ENCODE results near the gene CDHR2. TPM values are rescaled to one million over a fixed set of nuclear protein-coding genes. Genes with fewer than 3 reads are reported as not detected.

The CDHR2 gene
- total and polyA plus RNA-seq, 2 donors from 2014 or later: 4.2 to 8.0 TPM

DNA sequence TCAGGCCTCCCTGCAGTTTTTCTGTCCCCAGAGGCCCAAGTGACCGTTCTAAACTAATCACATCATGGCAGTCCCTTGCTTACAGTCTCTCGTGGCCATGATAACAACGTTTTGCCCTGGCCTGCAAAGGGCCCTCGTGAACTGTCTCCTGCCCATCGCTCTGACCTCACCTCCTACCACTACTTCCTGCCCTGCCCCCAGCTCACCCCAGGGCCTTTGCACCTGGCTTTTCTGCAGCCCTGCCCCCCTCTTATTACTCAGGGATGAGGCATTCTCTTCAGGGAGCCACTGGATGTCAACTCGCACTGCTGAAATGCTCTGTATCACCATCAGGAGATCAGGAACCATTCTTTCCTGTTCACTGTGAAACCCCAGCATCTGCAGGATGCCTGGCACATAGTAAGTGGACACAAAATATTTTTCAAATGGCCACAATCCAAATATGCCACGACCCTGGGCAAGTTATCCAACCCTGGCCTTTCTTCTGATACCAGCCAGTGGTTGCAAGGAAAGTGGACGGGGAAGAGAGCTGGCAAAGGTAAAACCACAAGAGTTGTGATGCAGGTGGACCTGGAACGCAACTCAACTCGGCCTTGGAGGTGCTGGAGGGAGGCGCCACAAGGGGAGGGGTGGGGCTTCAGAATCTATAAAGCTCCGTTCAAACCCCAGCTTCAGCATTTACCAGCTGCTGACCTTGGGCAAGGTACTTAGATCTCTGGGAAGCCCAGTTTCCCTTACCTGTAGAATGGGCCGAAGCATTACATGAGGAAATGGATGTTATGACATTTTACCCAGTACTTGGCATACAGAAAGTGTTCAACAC is 79.5 kb downstream of the CDHR2 start:
- no peak for FAIRE-seq

DNA sequence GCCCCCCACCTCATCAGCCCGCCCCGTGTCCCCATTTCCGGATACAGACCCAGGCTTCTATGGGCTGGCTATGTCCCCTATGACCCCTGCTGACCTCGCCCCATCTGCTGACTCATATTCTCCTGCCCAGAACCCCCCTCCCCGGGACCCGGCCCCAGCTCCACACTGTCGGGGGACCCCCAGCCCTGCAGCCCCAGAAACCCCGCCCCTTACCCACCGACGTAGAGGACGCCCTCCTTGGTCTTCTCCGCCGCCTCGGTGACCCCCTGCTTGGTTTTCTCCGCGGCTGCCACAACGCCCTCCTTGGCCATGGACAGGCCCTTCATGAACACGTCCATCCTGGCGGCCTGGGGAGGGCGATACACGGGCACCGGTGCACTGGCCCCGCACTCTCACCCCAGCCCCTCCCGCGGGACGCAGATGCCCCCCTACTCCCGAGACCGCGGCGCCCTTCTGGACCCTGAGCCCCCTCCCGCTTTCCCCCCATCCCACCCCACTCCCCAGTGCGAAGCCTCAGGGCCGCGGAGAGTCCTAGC is 80.2 kb downstream of the CDHR2 start:
- no peak for FAIRE-seq
- DNase-seq: peak in 1 of 5 donors; percentile 67
- peaks cover 0 to 7% (median 0%) of the 10 kb centered on the region in 3 donors for H3K4me1 ChIP-seq (ENCODE audit: control insufficient read depth in 2 of 3, insufficient read depth in 2 of 3, low read depth in 1 of 3, low read length in 3 of 3)
- H3K9ac ChIP-seq (ENCODE audit: low read length in 3 of 3): no peak overlapping the region
- no peak overlapping the region for H3K4me3 ChIP-seq (ENCODE audit: low read length in 3 of 3)
- TF ChIP-seq, protein P1, sequence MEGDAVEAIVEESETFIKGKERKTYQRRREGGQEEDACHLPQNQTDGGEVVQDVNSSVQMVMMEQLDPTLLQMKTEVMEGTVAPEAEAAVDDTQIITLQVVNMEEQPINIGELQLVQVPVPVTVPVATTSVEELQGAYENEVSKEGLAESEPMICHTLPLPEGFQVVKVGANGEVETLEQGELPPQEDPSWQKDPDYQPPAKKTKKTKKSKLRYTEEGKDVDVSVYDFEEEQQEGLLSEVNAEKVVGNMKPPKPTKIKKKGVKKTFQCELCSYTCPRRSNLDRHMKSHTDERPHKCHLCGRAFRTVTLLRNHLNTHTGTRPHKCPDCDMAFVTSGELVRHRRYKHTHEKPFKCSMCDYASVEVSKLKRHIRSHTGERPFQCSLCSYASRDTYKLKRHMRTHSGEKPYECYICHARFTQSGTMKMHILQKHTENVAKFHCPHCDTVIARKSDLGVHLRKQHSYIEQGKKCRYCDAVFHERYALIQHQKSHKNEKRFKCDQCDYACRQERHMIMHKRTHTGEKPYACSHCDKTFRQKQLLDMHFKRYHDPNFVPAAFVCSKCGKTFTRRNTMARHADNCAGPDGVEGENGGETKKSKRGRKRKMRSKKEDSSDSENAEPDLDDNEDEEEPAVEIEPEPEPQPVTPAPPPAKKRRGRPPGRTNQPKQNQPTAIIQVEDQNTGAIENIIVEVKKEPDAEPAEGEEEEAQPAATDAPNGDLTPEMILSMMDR (IDR thresholded peaks at IDR 0.05; ENCODE audit: borderline replicate concordance, extremely low read depth, insufficient read depth): no peak
- intact Hi-C loops (cut with DNase I): no loop called here
- no peaks in the 10 kb centered on the region for H3K36me3 ChIP-seq (ENCODE audit: control insufficient read depth in 2 of 3, insufficient read depth in 3 of 3, low read length in 3 of 3)
- peaks cover 31% of the 10 kb centered on the region for H3K27me3 ChIP-seq (ENCODE audit: control insufficient read depth, insufficient read depth, low read length)
- no peaks in the 10 kb centered on the region for H3K9me3 ChIP-seq (ENCODE audit: control insufficient read depth in 2 of 3, insufficient read depth in 1 of 3, low read length in 3 of 3)
- no peak overlapping the region for H3K27ac ChIP-seq (ENCODE audit: low read depth in 2 of 2, low read length in 2 of 2)

More for the DNA sequence above, 79.5 kb downstream of the CDHR2 start:
- H3K27ac ChIP-seq (ENCODE audit: low read depth in 2 of 2, low read length in 2 of 2): no peak overlapping the region
- H3K27me3 ChIP-seq (ENCODE audit: control insufficient read depth, insufficient read depth, low read length): peaks cover 31% of the 10 kb centered on the region
- DNase-seq: peak in 1 of 5 donors; percentile 46
- TF ChIP-seq, protein P1 (IDR thresholded peaks at IDR 0.05; ENCODE audit: borderline replicate concordance, extremely low read depth, insufficient read depth): no peak
- peaks cover 0 to 7% (median 0%) of the 10 kb centered on the region in 3 donors for H3K4me1 ChIP-seq (ENCODE audit: control insufficient read depth in 2 of 3, insufficient read depth in 2 of 3, low read depth in 1 of 3, low read length in 3 of 3)
- H3K9me3 ChIP-seq (ENCODE audit: control insufficient read depth in 2 of 3, insufficient read depth in 1 of 3, low read length in 3 of 3): no peaks in the 10 kb centered on the region
- no peaks in the 10 kb centered on the region for H3K36me3 ChIP-seq (ENCODE audit: control insufficient read depth in 2 of 3, insufficient read depth in 3 of 3, low read length in 3 of 3)
- no peak overlapping the region for H3K9ac ChIP-seq (ENCODE audit: low read length in 3 of 3)
- H3K4me3 ChIP-seq (ENCODE audit: low read length in 3 of 3): no peak overlapping the region
- intact Hi-C loops (cut with DNase I): no loop called here

DNA sequence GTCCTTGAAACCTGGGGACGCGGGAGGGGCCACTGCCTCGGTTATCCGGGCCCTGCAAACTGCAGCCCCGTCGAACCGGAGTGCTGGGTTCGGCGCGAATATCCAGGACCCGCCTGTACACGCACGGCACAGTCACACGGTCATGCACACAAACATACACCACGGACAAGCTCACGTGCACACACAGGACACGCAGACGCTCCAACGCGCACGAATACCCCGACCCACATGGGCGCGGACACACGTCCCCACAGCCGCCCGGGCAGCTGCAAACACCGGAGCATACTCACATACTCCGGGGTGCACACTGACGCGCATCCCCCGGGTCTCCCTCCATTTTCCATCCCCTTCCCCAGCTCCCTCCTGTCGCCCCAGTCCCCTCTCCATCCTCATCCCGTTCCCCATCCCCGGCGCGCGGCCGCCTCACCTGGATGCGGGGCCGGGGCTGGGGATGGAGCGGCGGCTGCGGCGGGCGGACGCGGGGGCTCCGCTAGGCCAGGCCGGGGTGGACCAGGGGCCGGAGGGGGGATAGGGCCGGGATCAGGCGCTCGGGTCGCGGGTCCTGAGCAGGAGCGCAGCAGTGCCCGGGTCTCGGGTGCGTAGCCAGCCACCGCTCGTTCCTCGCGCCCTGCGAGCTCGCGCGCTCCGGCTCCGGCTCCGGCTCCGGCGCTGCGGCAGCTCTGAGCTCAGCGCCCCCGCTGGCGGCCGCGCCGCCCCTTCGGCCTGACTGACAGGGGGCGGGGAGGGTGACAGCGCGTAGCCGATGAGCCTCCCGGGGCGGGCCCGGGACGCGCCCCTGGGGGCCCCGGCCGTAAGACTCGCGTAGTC is 80.9 kb downstream of the CDHR2 start, which contains the start of the genes EIF4E1B and SNCB:
EIF4E1B (plus strand) TSS at position 823 of the 828 bp plus-strand sequence. CDS start 12,113 bp downstream, outside the sequence.
SNCB (minus strand) TSS at position 682 of the 828 bp plus-strand sequence. CDS start 880 bp downstream, outside the sequence.
- peak in 4 of 5 donors; percentile 55 to 76 (median 70) for DNase-seq
- H3K4me1 ChIP-seq (ENCODE audit: control insufficient read depth in 2 of 3, insufficient read depth in 2 of 3, low read depth in 1 of 3, low read length in 3 of 3): peaks cover 0 to 7% (median 0%) of the 10 kb centered on the region in 3 donors
- H3K9me3 ChIP-seq (ENCODE audit: control insufficient read depth in 2 of 3, insufficient read depth in 1 of 3, low read length in 3 of 3): no peaks in the 10 kb centered on the region
- no peaks in the 10 kb centered on the region for H3K36me3 ChIP-seq (ENCODE audit: control insufficient read depth in 2 of 3, insufficient read depth in 3 of 3, low read length in 3 of 3)
- peak within 1 kb of the TSS in 1 of 3 donors; percentile 41 for H3K4me3 ChIP-seq (ENCODE audit: low read length in 3 of 3)
- FAIRE-seq: no peak
- TF ChIP-seq, protein P1 (IDR thresholded peaks at IDR 0.05; ENCODE audit: borderline replicate concordance, extremely low read depth, insufficient read depth): no peak
- no peak within 1 kb of the TSS for H3K9ac ChIP-seq (ENCODE audit: low read length in 3 of 3)
- peaks cover 32% of the 10 kb centered on the region for H3K27me3 ChIP-seq (ENCODE audit: control insufficient read depth, insufficient read depth, low read length)
- no peak within 1 kb of the TSS for H3K27ac ChIP-seq (ENCODE audit: low read depth in 2 of 2, low read length in 2 of 2)
- intact Hi-C loops (cut with DNase I): no loop called here
